ENCODE data around the gene SPZ1. TPM values are rescaled to one million over a fixed set of nuclear protein-coding genes. Genes with fewer than 3 reads are reported as not detected.

The SPZ1 gene
- total and polyA plus RNA-seq, 2 of the 13 experiments (the other 11 are each of a cell fraction or from before 2014, with no cell fraction given), result not detected

DNA sequence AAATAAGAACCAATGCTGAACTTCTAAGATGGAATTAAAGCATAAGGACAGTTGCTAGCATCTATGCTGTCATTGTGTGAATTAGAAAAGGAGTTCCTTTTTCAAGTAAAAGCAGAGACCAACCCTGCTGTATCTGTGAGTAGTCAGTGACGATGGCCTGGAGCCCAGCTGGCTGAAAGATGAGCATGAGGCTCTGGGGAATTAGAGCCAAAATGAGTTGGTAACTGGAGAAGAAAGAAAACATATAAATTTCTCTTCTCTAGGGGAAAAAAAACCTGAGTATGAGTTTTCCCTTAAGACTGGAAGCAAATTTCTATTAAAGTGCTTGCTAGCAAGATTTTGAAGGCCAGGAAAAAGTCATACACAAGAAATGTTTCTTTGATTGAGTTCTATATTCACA is 1.6 kb upstream of the SPZ1 start:
- 9% methylated on average over 1 of the region's 1 CpG for WGBS (ENCODE audit: low lambda C conversion rate)
- no peak overlapping the region for H3K9ac ChIP-seq (ENCODE audit: insufficient read depth, low read depth, low read length)
- intact Hi-C loops (cut with micrococcal nuclease; ENCODE audit: unreplicated experiment), result no loop called here

More for the DNA sequence above, 1.6 kb upstream of the SPZ1 start:
- Histone ChIP-seq H3K4me3 (replicated peaks in 1 of 3; ENCODE audit: insufficient read depth in 1 of 3, low read depth in 2 of 3, low read length in 3 of 3) (no peak overlapping the region), H4K20me1 (ENCODE audit: insufficient read depth, low read length) (no peaks in the 10 kb centered on the region), H3K79me2 (ENCODE audit: insufficient read depth, low read length) (no peaks in the 10 kb centered on the region), H2AFZ (ENCODE audit: low read length) (no peak overlapping the region), H3K27ac (ENCODE audit: extremely low read length, insufficient read depth, low read length) (no peak overlapping the region), H3K4me2 (ENCODE audit: low read depth, low read length) (no peak overlapping the region), H3K9me3 (ENCODE audit: low read length) (no peaks in the 10 kb centered on the region), H3K4me1 (ENCODE audit: insufficient read depth, low read length) (no peaks in the 10 kb centered on the region), H3K36me3 (replicated peaks in 1 of 2; ENCODE audit: control insufficient read depth in 1 of 2, insufficient read depth in 2 of 2, low read length in 2 of 2) (no peaks in the 10 kb centered on the region), H3K27me3 (ENCODE audit: control insufficient read depth in 1 of 2, insufficient read depth in 2 of 2, low read length in 2 of 2) (peaks cover 0 to 5% of the 10 kb centered on the region in 2 experiments; a peak in 1 of 5 replicates)
- ATAC-seq (no peak), DNase-seq (ENCODE audit: low spot score) (no peak), FAIRE-seq (no peak)
- in situ Hi-C loops (cut with HindIII; ENCODE audit: extremely low pct_ligation_motif_present, low pct_unique_long_range_greater_than_20kb), result no loop called here
- ChIA-PET POLR2A (no interaction called here), CTCF (ENCODE audit: low intra/inter-chr PET ratio, low total read pairs) (no interaction called here)
- no TSS peak for BruUV-seq (replicated peaks)
- no peak for TF ChIP-seq DNMT1 (CRISPR knock-in tag; IDR thresholded peaks at IDR 0.05)
- TF ChIP-seq ZBTB34 (CRISPR knock-in tag; IDR thresholded peaks at IDR 0.05), result no peak
- TF ChIP-seq FOXK1 (CRISPR knock-in tag; IDR thresholded peaks at IDR 0.05; ENCODE audit: borderline replicate concordance, low read depth), result no peak
- TF ChIP-seq NCOA1 (CRISPR knock-in tag; IDR thresholded peaks at IDR 0.05), result no peak
- no peak for TF ChIP-seq ZNF414 (CRISPR knock-in tag; IDR thresholded peaks at IDR 0.05)
- TF ChIP-seq NFIC (IDR thresholded peaks at IDR 0.05; ENCODE audit: low read length), result no peak
- no peak for TF ChIP-seq ZNF800 (CRISPR knock-in tag; IDR thresholded peaks at IDR 0.05)
- TF ChIP-seq POLR2A (IDR thresholded peaks at IDR 0.05; ENCODE audit: insufficient read depth in 1 of 2, low read depth in 2 of 2, low read length in 2 of 2), result no peak
- no peak for TF ChIP-seq FOSL2 (CRISPR knock-in tag; IDR thresholded peaks at IDR 0.05)
- no peak for TF ChIP-seq RCOR2 (CRISPR knock-in tag; IDR thresholded peaks at IDR 0.05)
- no peak for TF ChIP-seq ERF (CRISPR knock-in tag; IDR thresholded peaks at IDR 0.05)
- TF ChIP-seq ZNF44 (CRISPR knock-in tag; IDR thresholded peaks at IDR 0.05), result no peak
- TF ChIP-seq ZNF138 (CRISPR knock-in tag; IDR thresholded peaks at IDR 0.05; ENCODE audit: low read depth), result no peak
- no peak for TF ChIP-seq CHD4 (IDR thresholded peaks at IDR 0.05; ENCODE audit: borderline replicate concordance, low read length)
- no peak for TF ChIP-seq TFDP1 (CRISPR knock-in tag; IDR thresholded peaks at IDR 0.05; ENCODE audit: borderline replicate concordance)

All from HepG2 (cell line).